ENCODE measurements around the gene FAM181B.

- TF ChIP-seq CTCF (IDR thresholded peaks at IDR 0.05) (no peak), POLR2A (IDR thresholded peaks at IDR 0.05) (no peak), EP300 (IDR thresholded peaks at IDR 0.05) (no peak)
Observed at GRCh38 chr11:82731691-82732277, 1.9 kb downstream of the FAM181B start.

All from ovary (tissue), 3 donors.